Sigmoid colon (tissue), 4 donors: ENCODE results near the gene TYMS.

Source experiments
- CTCF ChIP-seq, 4 experiments: fragments of 450-650 bp in 3 of 4; fragments of 200-600 bp in 1 of 4; IDR thresholded peaks; one replicate each; pipeline ENCODE4 v1.5.1; 2016 to 2019; ENCODE audit warnings: antibody characterized with exemption in 4 of 4, mild to moderate bottlenecking in 3 of 4, moderate library complexity in 2 of 4
- POLR2A ChIP-seq, 2 donors: fragments of 450-650 bp; IDR thresholded peaks; one replicate each; pipeline ENCODE4 v1.6.1; 2016; ENCODE audit warnings: antibody characterized with exemption in 2 of 2, mild to moderate bottlenecking in 2 of 2, moderate library complexity in 2 of 2
- POLR2AphosphoS5 ChIP-seq, 4 donors: sonication (generic); formaldehyde crosslinking; IDR thresholded peaks; one replicate each; pipeline ENCODE4 v1.6.1; 2017; ENCODE audit warnings: antibody characterized with exemption in 4 of 4

- no peak for TF ChIP-seq CTCF (IDR thresholded peaks at IDR 0.05)
- no peak for TF ChIP-seq POLR2A (IDR thresholded peaks at IDR 0.05)
- no peak for TF ChIP-seq POLR2AphosphoS5 (IDR thresholded peaks at IDR 0.05)
These were observed 15.9 kb downstream of the TYMS start for GRCh38 chr18:673317-673716.
